RPMI7951 (cell line): ENCODE data around the gene ZFHX2. TPM values are rescaled to one million over a fixed set of nuclear protein-coding genes. Genes with fewer than 3 reads are reported as not detected.
A peak's percentile ranks its signal among the peaks of the same experiment; 100 is the strongest.
"Not testable (repeated sequence)": the region's sequence is repeated elsewhere in the genome, so short reads cannot be mapped to it uniquely, and the experiment has no call there.

ENCODE experiments used
- DNase-seq: peaks from one replicate; pipeline ENCODE4 v3.0.0-alpha.2; 2012; ENCODE audit warnings: low read depth
- total RNA-seq: library from RNA; depleted of rRNA; stranded (reverse); fragments of >200 nt; shearing (Covaris generic); gene quantifications from 2 replicates; pipeline ENCODE4 v1.2.3, GENCODE V29; 2014; rRNA removed

ZFHX2 gene
- not detected in 2 replicates for total RNA-seq

- peak; percentile 37 for DNase-seq
Measured at GRCh38 chr14:23551266-23552028, at the start of gene ZFHX2. Gene ZFHX2, minus strand, starts transcription at chr14:23551765. Its CDS starts 16,440 bp downstream, at chr14:23535325.

- no peak for DNase-seq
Measured at GRCh38 chr14:23600806-23601205, 49.2 kb upstream of the ZFHX2 start.

- DNase-seq: no peak
Measured at GRCh38 chr14:23600322-23600707, 48.8 kb upstream of the ZFHX2 start.

- DNase-seq: not testable (repeated sequence)
Measured at GRCh38 chr14:23594191-23594590, 42.6 kb upstream of the ZFHX2 start.

GRCh38 chr14:23590198-23590597 lies 38.6 kb upstream of the ZFHX2 start:
- no peak for DNase-seq

GRCh38 chr14:23589606-23590005 lies 38.0 kb upstream of the ZFHX2 start:
- DNase-seq: no peak

- DNase-seq: peak; percentile 80
Measured at GRCh38 chr14:23588884-23589598, 37.5 kb upstream of the ZFHX2 start.

- not testable (repeated sequence) for DNase-seq
Measured at GRCh38 chr14:23584527-23585203, 33.1 kb upstream of the ZFHX2 start.

- not testable (repeated sequence) for DNase-seq
Measured at GRCh38 chr14:23583761-23584526, 32.4 kb upstream of the ZFHX2 start.

GRCh38 chr14:23582906-23583760 lies 31.6 kb upstream of the ZFHX2 start:
- no peak for DNase-seq

- no peak for DNase-seq
Measured at GRCh38 chr14:23580948-23581281, 29.4 kb upstream of the ZFHX2 start.

- no peak for DNase-seq
Measured at GRCh38 chr14:23580152-23580926, 28.8 kb upstream of the ZFHX2 start.

GRCh38 chr14:23579739-23580138 lies 28.2 kb upstream of the ZFHX2 start:
- DNase-seq: no peak

GRCh38 chr14:23579311-23579630 lies 27.7 kb upstream of the ZFHX2 start:
- DNase-seq: no peak

- DNase-seq: peak; percentile 26
Measured at GRCh38 chr14:23578560-23579310, 27.2 kb upstream of the ZFHX2 start, which contains the start of gene JPH4. Gene JPH4, minus strand, starts transcription at chr14:23578790. Its CDS starts 1,337 bp downstream, at chr14:23577453.

GRCh38 chr14:23577710-23578392 lies 26.3 kb upstream of the ZFHX2 start:
- DNase-seq: no peak

GRCh38 chr14:23577004-23577681 lies 25.6 kb upstream of the ZFHX2 start:
- DNase-seq: no peak

- DNase-seq: no peak
Measured at GRCh38 chr14:23573384-23574015, 21.9 kb upstream of the ZFHX2 start.
